Fibroblast of skin of abdomen (primary cell): ENCODE results near the gene NUDT4.
"Not testable (repeated sequence)": the region's sequence is repeated elsewhere in the genome, so short reads cannot be mapped to it uniquely, and the experiment has no call there.

Source experiments
- DNase-seq: peaks from one replicate; pipeline ENCODE4 v3.0.0-alpha.2; 2013

Gene NUDT4

DNA sequence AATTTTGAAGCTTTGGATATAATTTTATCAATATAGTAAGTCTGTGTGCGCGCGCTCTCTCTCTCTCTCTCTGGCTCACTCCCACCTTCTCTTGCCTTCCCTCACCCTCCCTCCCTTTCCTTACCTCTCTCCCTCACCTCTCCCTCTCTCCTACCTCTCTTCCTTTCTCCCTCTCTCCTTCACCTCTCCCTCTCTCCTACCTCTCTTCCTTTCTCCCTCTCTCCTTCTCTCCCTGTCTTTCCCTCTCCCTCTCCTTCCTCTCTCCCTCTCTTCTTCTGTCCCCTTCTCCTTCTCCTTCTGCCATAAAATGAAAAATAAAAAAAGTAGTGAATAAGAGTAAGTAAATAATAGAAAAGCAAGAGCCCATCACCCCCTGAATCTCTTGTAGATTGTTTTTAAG lies 9.0 kb upstream of the NUDT4 start:
- DNase-seq = no peak

DNA sequence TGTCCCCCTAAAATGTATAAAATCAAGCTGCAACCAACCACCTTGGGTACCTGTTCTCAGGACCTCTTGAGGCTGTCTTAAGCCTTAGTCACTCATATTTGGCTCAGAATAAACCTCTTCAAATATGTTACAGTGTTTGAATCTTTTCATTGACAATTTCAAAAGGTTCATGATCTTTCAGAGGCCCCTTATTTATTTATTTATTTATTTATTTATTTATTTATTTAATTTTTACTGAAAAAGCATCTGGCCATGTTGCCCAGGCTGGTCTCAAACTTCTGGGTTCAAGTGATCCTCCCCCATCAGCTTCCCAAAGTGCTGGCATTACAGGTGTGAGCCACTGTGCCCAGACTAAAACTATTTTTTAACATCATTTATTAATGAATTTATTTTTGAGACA lies 8.2 kb upstream of the NUDT4 start:
- no peak for DNase-seq

DNA sequence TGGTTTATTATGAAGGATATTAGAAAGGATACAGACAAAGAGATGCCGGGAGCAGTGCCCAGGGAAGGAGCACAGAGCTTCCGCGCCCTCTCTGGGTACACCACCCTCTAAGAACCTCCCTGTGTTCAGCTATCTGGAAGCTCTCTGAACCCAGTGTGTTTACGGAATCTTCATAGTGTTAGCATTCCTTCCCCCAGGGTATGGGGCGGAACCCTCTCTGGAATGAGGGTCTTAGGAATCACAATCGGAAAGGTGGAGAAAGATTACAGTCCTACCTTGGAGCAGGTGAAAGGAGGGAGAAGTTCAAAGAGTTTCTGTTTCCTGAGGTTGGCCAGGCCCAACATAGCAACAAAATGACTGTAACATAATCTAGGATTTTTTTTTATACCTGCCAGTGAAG lies 6.8 kb upstream of the NUDT4 start:
- no peak for DNase-seq

DNA sequence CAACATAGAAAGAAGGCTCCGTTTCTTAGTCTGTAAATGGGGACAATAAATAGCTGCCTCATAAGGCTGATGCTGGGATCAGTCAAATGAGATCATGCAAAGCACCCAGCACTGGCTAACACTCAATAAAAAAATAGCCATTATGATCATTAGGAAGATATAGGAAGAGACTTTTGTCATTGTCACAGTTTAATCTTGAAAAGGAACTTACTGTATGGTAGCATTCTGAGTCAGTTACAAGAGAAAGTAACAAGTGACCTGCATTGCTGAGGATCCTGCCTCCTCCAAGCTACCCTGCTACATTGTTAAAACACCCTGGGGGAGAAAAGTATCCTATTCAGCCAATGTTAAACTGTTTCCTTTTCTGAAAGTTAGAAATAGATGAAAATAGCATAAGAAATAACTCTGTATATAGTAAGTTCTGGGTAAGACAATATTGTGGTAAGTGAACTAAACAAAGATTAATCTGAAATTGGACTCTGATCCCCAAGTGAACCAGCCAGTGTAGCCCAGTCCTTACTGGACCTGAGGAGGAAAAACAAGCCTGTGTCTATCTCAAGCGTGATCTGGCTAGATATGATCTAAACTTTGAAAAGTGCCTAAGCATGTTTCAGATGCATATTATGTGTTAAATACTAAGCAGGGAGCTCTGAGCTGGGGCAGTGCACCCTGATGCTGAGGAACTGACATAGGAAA lies 3.6 kb upstream of the NUDT4 start:
- DNase-seq = no peak

DNA sequence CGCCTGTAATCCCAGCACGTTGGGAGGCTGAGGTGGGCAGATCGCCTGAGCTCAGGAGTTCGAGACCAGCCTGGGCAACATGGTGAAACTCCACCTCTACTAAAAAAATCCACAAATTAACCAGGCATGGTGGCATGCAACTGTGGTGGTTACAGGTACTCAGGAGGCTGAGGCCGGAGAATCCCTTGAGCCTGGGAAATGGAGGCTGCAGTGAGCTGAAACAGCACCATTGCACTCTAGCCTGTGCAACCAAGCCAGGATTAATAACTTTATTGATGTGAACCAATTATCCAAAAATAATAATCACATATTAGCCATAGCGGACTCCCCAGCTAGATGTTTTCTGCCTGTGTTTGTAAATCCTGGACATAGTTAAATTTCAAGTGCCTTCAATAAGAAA lies 1.8 kb upstream of the NUDT4 start:
- DNase-seq = no peak

DNA sequence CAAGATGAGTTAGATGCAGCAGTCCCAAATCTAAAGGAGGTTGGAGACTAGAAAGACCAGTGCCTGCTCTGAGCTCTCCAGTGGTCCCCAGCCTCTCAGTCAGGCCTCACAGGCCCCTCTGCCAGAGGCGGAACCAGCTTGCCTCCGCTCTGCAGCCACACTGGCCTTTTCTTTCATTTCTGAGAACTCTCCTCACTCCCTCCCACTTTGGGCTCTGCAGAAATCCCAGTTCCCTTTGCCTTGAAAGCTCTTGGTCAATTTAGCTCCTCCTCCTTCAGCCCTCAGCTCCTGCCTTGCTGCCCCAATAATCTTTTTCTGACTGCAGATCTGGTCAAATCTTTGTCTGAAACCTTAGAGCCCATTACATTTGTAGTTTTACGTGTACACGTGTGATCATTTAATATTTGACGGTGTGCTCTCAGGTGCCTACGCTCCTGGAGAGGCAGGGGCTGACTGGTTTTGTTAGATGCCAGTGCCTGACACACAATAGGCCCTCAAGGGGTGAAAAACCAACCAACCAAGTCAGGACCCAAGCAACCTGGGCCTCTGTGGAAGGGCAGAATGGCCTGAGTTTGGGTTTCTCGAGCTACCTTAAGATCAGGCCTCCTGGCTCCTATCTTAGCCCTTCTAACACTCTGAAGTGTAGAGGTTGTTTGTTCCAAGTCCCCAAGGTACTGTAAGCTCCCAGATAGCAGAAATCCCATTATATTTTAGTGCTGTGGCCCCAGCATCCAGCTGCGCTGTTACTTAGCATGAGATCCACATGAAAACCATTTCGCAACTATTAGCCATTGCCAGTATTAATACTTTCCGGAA lies 1.1 kb upstream of the NUDT4 start:
- DNase-seq = peak; percentile 21

DNA sequence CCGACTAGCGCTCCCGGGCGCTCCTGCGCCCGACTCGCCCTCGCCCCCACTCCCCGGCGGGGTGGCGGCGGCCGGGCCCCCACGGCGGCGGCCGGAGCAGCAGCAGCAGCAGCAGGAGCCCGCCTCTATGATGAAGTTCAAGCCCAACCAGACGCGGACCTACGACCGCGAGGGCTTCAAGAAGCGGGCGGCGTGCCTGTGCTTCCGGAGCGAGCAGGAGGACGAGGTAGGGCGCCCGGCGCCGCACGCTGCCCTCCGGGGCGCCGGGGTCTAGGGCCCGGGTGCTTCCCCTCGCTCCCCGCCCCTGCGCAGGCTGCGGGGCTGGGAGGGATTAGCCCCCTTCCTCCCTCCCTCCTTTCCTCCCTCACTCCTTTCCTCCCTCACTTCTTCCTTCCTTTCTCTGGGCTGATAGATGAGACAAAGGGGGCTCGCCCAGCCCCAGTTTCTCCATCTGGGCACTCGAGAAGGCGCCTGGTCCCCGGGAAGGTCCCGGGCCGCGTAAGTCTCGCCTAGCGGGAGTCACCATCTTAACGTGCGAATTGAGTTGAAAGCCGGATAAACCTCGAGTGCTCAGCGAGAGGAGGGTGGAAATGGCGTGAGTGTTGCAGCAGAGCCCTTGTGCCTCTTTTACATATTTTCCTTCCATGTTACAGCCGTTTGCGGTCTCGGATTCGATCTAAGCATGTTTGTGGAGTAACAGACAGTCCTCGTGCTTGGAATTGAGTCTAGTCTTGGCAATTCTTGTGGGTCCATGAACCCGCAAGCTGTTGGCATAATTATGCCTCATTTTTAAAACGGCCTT lies 672 bp downstream of the NUDT4 start:
- peak; percentile 85 for DNase-seq

DNA sequence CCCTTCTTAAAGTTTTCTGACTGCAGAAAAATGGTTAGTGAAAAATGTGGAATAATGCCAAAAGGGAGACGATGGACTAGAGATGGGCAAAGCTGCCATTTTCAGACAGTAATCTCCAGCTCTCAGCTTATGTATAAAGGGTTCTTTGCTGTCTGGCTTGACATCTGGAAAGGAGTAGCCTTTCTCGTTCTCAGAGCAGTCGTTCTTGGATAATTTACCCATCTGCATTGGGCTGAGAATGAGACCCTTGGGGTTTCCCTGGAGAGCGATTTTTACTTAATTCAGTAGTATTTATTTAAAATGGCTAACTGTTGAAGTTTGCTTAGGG lies 1.2 kb downstream of the NUDT4 start:
- DNase-seq = no peak

DNA sequence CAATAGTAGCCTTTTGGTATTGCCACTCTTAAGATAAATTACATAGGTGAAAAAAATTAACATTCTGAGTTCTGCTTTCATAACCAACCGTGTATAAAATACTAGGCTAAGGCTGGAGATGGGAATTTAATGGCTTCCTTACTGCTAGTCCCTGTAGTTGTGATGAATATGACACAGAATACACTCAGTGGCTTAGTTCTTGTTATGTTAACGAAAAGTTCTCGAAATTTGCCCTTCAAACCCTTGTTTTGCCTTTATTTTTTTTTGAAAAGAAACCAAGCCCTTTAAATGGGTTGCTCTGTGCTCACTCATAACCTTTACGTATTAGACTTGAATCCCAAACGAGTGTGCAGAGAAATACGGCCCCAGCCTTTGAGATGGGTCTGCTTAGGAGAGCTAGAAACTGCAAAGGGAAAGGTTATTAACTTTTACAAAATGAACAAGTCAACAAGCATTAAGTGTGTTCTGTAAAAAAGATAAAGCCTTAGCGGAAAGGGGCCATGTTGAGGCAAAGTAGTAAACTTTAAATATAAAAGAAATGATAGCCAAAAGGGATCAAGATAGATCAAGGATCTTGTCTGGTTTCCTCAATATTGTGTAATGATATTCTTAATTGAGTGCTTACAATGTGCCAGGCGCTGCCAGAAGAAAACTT lies 1.7 kb downstream of the NUDT4 start:
- no peak for DNase-seq

DNA sequence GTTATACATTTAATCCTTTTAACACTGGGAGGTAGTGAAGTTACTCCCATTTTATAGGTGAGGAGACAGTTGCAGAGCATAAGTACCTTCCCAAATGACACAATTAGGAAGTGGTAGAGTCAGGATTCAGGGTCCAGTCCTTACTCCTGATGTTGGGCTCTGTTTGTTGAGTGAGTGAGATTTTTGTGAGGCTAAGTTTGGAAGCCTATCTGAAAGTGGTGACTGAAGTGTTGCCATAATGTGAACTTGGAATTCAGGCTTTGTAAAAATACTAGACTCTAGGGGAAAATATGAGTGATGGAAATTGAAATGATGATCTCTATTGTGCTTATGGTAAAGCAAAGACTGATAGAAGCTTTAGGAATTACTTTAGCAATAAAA lies 2.2 kb downstream of the NUDT4 start:
- DNase-seq = no peak

DNA sequence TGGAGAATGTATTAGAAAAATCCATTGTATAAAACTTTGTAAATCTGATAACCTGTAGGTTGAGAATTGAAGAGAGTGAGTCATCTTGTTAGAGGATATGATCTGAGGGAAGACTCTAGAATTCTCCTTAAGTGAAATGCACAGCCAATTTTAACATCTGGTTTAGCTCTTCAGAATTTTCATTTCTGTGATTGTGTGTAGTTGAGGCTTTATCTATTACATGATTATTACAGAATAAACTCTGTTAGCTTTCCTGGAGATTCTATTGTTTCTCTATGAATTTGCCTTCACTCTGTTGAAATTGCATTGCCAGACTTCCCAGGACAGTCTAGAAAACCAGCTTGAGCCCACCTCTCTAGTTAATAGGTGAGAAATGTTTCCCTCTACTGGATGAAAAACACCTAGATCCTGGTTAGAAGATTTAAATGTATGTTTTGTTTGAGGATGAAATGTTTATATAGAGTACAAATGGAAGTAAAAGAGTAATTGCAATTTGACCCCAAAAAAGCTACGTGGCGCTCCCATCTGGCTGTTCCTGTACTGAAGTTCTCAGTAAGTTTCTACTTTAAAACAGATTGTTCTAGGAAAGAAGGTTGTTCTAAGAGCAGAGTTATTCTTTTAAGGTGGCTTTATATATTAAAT lies 2.9 kb downstream of the NUDT4 start:
- DNase-seq = peak; percentile 40

DNA sequence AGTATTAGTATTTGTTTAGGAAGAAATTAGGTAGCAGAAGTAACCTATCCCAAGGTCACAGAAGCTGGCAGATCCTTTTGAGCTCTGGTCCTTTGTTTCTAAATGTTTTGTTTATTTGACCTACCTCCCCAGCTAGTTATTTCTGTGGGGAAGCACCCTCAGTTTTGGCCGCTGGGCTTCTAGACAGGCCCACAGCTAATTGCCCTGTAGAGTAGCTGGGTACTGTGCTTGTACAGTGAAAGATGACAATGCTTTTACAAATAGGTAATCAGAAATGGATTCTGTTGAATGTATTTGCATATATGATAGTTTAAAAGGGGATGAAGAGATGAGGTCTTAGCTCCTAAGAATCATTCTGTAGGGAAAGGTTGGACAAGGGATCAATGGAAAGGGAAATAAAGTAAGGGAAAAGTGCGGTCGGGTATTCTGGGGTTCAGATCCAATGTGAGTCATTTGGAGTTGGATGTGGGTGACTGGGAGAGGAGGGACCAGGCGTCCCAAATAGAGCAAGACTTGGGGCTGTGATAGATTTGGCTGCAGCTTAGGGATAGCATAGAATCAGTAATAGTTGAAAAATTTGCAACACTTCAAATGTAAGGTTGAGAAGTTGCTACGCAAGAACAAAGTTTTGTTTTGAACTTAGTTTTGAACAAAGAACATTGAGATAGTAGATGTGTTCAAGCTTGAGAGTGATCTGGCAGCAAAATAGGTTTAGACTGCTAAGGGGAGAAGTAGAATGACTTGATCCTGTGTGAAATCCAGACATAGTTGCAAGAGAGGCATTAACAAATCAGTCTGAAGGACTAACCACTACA lies 3.6 kb downstream of the NUDT4 start:
- DNase-seq = no peak

DNA sequence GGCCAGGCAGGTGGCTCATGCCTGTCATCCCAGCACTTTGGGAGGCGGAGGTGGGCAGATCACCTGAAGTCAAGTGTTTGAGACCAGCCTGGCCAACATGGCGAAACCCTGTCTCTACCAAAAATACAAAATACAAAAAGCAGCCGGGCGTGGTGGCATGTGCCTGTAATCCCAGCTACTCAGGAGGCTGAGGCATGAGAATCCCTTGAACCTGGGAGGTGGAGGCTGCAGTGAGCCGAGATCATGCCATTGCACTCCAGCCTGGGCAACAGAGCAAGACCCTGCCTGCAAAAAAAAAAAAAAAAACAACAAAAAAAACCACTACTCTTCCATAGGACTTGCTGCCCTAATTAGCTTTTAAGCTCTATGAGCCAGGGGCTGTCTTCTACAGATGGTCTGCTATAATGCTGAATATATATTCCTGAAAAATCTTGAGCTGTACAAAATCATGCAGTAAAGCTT lies 4.3 kb downstream of the NUDT4 start:
- DNase-seq = not testable (repeated sequence)

DNA sequence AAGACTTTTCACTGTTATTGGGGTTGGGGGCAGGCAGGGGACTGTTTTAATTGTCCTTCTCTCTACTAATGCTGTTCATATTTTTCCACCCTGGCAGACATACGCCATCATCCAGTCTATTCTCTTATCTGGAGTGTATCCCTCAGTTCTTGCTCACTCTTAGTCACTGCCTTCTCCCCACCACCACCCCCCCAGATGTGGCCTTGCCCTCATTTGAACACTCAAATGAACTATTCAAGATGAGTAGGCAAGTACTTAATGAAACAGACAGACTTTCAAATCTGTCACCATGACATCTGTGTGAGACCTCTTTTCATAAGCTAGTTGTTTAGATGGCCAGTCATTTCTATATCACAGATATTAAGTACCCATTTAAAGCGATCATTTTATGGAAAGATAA lies 10.1 kb downstream of the NUDT4 start:
- DNase-seq = peak; percentile 63

DNA sequence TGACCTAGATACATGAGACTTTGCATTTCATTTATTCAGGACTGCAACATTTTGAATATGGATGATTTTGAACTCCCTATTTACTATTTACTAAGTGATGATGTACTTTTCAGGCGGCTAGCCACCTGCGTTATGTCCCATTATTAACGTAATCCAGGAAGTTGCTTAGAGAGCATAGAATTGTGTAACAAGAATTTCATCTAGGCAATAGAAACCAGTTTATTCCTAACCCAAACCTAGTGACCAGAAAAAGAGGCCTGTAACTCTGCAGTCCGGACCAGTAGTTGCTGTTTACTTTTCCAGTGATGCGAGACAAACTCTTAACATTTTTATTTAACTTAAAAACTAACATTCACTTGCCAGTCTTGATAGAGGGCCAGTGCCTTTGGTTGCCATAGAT lies 12.3 kb downstream of the NUDT4 start:
- DNase-seq = no peak

DNA sequence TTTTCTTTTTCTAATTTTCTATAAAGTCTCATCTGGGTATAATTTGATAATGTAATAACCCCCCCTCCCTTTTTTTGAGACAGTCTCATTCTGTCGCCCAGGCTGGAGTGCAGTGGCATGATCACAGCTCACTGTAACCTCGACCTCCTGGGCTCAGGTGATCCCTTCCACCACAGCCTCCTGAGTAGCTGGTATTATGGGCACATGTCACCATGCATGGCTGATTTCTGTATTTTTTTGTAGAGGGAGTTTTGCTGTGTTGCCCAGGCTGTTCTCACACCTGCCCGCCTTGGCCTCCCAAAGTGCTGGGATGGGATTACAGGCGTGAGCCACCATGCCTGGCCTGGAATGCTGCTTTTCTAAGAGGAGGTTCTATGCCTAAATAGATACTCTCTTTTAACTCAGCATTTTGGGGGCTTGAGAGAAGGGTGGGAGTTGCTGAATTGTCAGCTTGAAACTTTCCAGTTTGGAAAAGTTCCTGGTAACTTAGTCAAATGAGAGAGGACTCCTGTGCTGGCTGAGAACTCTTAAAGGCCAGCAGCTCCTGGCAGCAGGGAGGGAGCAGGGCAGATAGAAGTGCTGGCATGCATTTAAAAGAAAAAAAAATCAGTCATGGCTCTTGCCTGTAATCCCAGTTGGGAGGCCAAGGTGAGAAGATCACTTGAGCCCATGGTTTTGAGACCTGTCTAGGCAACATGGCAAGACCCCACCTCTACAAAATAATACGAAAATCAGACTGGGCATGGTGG lies 13.0 kb downstream of the NUDT4 start:
- no peak for DNase-seq

DNA sequence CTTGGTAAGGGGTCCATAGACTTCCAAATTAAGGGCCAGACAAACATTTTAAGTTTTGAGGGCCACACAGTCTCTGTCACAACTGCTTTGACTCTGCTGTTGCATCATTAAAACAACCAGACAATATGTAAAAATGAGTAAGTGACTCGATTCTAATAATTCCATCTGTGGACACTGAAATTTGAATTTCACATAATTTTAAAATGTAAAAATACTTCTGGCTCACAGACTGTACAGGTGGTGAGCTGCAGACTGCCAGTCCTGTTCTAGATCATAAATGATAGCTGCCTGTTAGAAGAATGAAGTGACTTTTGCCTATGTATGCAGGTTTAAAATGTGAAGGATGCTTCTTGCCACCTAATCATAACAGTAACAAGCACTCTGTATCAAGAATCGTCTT lies 15.7 kb downstream of the NUDT4 start:
- no peak for DNase-seq

DNA sequence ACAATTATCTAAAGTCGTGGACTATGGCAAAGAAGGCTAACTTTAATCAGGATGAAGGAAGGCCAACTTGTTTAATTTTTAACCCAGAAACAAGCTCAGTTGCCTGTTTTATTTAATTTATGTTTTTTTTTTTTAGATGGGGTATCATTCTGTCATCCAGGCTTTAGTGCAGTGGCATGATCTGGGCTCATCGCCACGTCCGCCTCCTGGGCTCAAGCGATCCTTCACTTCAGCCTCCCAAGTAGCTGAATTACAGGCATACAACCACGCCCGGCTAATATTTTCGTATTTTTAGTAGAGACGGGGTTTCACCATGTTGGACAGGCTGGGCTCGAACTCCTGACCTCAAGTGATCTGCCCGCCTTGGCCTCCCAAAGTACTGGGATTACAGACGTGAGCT lies 19.7 kb downstream of the NUDT4 start:
- no peak for DNase-seq

DNA sequence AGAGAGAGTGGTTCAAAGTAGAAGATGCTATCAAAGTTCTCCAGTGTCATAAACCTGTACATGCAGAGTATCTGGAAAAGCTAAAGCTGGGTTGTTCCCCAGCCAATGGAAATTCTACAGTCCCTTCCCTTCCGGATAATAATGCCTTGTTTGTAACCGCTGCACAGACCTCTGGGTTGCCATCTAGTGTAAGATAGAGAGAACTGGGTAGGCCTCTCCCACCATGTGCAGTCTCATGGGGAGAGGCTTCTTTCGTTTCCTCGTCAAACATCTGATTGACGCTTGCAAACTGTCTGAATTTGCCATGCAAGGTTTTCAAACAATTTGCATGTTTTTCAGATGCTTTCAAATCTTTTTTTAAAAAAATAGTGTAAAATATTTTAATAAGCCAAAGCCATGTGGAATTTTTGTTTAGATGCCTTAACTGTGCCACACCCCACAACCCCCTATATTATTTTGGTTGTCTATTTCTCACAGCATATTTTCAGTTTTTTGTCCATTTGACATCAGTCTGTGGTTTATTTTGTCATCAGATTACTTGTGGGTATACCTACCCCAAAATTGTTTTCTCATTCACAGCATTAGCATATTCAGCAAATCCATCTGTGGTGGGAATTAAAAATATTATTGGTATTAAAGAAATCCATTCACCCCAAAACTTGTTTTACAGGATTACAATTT lies 21.6 kb downstream of the NUDT4 start:
- DNase-seq = not testable (repeated sequence)
